MCF 10A (cell line): ENCODE results near the gene LMTK2. TPM values are rescaled to one million over a fixed set of nuclear protein-coding genes. Genes with fewer than 3 reads are reported as not detected.
A peak's percentile ranks its signal among the peaks of the same experiment; 100 is the strongest.

Experiments
- BruUV-seq: library from RNA; stranded (reverse); fragments of 400-500 nt; replicated peaks from 2 replicates; lab custom pipeline; 2021; lab: Mats Ljungman, UMichigan
- CTCF ChIA-PET: fragments of 300-600 bp; sonication (Branson Sonifier 250); formaldehyde crosslinking; extraction: SDS; loops from one replicate; lab custom pipeline; 2021; ENCODE audit warnings: antibody characterized with exemption, inconsistent platforms; lab: Yijun Ruan, JAX
- POLR2A ChIA-PET: fragments of 300-600, 350-650 bp; sonication (Branson Sonifier 250); formaldehyde crosslinking; extraction: SDS; loops from one replicate; lab custom pipeline; 2020; ENCODE audit warnings: antibody characterized with exemption, inconsistent platforms; lab: Yijun Ruan, JAX
- DNase-seq: peaks from one replicate; pipeline ENCODE4 v3.0.0-alpha.2; 2018; ENCODE audit not compliant: unreplicated experiment
- H3K27ac Mint-ChIP-seq: one replicate; pipeline ENCODE4 v1.8.0; 2022; ENCODE audit warnings: mild to moderate bottlenecking, low read depth, mixed read lengths; ENCODE audit not compliant: unreplicated experiment
- H3K27me3 Mint-ChIP-seq: one replicate; pipeline ENCODE4 v1.8.0; 2022; ENCODE audit warnings: mixed read lengths; ENCODE audit not compliant: insufficient read depth, unreplicated experiment
- H3K36me3 Mint-ChIP-seq: one replicate; pipeline ENCODE4 v1.8.0; 2022; ENCODE audit warnings: mild to moderate bottlenecking, moderate library complexity, mixed read lengths; ENCODE audit not compliant: insufficient read depth, unreplicated experiment
- H3K4me1 Mint-ChIP-seq: one replicate; pipeline ENCODE4 v1.8.0; 2022; ENCODE audit warnings: mixed read lengths; ENCODE audit not compliant: insufficient read depth, unreplicated experiment
- H3K4me3 Mint-ChIP-seq: one replicate; pipeline ENCODE4 v1.8.0; 2022; ENCODE audit warnings: mild to moderate bottlenecking, moderate library complexity, mixed read lengths; ENCODE audit not compliant: unreplicated experiment
- H3K9me3 Mint-ChIP-seq: one replicate; pipeline ENCODE4 v1.8.0; 2022; ENCODE audit warnings: mixed read lengths; ENCODE audit not compliant: unreplicated experiment
- intact Hi-C: fragments of 100-400 bp; cut with micrococcal nuclease; formaldehyde crosslinking; loops from 2 replicates; pipeline ENCODE4 v1.14.1; 2022
- total RNA-seq: library from RNA; stranded (reverse); gene quantifications from 2 replicates; pipeline ENCODE4 v1.2.3, GENCODE V29; 2022
- TF ChIP-seq, protein P1 (sequence below): fragments of 200-600 bp; IDR thresholded peaks from one replicate; pipeline ENCODE4 v1.8.0; 2022; ENCODE audit warnings: antibody characterized with exemption, mild to moderate bottlenecking; ENCODE audit not compliant: unreplicated experiment

The LMTK2 gene
- total RNA-seq, 1 experiment from 2014 or later = 16.8 TPM

DNA sequence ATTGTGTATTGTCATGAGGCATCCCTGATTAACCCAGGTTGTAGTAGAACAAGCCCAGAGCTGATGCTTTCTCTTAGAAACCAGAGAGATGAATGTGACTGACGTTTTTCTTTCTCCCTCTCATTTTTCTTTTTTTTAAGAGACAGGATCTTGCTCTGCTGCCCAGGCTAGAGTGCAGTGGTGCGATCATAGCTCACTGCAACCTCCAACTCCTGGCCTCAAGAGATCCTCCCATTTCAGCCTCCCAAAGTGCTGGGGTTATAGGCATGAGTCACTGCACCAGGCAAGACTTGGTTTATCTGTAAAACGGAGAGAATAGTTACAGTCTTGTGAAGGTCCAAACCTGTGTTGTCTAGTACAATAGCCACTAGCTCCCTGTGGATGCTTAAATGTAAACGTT lies 5.4 kb downstream of the LMTK2 start:
- POLR2A ChIA-PET = interaction anchor here (0.6 to 2.5 kb wide), 5 partner anchors 8 to 1582 kb away, joined by 3 to 22 read pairs (median 3); no protein-coding TSS in a partner anchor
- Mint-ChIP-seq H3K36me3 (no peaks in the 10 kb centered on the region), H3K27ac (no peak overlapping the region), H3K4me3 (no peak overlapping the region), H3K27me3 (no peaks in the 10 kb centered on the region), H3K4me1 (peaks cover 20% of the 10 kb centered on the region), H3K9me3 (no peaks in the 10 kb centered on the region)
- no TSS peak for BruUV-seq
- TF ChIP-seq, protein P1, sequence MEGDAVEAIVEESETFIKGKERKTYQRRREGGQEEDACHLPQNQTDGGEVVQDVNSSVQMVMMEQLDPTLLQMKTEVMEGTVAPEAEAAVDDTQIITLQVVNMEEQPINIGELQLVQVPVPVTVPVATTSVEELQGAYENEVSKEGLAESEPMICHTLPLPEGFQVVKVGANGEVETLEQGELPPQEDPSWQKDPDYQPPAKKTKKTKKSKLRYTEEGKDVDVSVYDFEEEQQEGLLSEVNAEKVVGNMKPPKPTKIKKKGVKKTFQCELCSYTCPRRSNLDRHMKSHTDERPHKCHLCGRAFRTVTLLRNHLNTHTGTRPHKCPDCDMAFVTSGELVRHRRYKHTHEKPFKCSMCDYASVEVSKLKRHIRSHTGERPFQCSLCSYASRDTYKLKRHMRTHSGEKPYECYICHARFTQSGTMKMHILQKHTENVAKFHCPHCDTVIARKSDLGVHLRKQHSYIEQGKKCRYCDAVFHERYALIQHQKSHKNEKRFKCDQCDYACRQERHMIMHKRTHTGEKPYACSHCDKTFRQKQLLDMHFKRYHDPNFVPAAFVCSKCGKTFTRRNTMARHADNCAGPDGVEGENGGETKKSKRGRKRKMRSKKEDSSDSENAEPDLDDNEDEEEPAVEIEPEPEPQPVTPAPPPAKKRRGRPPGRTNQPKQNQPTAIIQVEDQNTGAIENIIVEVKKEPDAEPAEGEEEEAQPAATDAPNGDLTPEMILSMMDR = no peak
- CTCF ChIA-PET = interaction anchor here (1.0 to 5.4 kb wide), 8 partner anchors 8 to 101 kb away, joined by 4 to 37 read pairs (median 10); no protein-coding TSS in a partner anchor
- no peak for DNase-seq
- intact Hi-C loops = no loop called here

DNA sequence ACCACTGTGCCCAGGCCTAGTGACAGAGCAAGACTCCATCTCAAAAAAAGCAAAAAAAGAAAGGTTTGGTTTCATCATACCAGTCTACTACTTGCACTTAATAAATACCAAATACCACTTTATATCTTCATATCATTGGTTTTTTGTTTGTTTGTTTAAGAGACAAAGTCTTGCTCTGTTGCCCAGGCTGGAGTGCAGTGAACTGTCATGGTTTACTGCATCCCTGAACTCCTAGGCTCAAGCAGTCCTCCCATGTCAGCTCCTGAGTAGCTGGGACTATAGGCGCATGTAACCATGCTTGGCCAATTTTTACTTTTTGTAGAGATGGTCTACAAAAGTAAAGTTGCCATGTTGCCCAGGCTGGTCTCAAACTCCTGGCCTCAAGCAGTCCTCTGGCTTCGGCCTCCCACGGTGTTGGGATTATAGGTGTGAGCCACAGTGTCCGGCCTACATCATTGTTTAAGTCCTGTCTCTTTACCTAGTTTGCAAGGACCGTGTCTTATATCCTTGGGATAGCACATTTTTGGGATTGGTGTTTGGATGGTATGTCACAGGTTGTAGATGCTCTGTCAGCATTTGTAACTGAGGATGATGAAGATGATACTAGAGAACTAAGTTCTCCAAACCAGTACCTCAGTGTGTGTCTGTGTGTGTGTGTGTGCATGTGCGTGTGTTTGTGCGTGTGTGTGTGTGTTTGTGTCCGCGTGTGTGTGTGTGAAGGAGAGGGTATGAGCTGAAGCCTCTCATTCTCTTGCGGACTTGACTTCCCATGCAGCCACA lies 9.3 kb downstream of the LMTK2 start:
- DNase-seq = no peak
- BruUV-seq = no TSS peak
- Mint-ChIP-seq H3K27me3 (no peaks in the 10 kb centered on the region), H3K9me3 (no peaks in the 10 kb centered on the region), H3K4me1 (peaks cover 34% of the 10 kb centered on the region), H3K27ac (peak overlapping the region; percentile 34), H3K4me3 (no peak overlapping the region), H3K36me3 (no peaks in the 10 kb centered on the region)
- ChIA-PET POLR2A (interaction anchor here (1.4 kb wide), 1 partner anchor 48 kb away, joined by 5 read pairs; no protein-coding TSS in a partner anchor), CTCF (interaction anchor here (1.3 to 6.3 kb wide), 3 partner anchors 10 to 94 kb away, joined by 3 to 49 read pairs (median 4); no protein-coding TSS in a partner anchor)
- TF ChIP-seq, protein P1 = no peak
- intact Hi-C loops = no loop called here

DNA sequence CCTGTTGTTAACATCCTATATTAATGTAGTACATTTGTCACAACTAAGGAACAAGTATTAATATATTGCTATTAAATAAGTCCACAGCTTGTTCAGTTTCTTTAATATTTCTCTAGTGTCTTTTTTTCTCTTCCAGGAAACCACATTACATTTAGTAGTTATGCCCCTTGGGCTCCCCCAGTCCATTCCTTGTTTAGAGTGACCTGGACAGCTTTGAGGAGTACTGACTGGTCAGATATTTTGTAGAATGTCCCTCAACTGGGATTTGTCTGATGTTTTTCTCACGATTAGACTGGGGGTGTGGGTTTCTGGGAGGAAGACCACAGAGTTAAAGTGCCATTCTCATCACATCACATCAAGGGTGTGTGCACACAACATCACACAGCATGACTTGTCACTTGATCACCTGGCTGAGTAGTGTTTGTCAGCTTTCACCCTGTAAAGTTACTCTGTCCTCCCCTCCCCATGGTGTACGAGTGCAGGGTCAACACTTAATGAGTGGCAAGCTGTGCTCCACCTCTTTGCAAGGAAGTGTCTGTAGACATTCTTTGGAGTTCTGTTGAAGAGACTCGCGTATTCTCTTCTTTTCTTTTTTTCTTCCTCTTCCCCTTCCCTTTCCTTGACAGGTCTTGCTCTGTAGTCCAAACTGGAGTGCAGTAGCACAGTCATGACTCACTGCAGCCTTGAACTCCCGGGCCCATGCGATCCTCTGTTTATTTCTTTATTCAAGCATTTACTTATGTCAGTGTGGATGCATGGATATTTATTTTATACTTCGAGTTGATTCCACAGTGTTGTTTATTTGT lies 10.2 kb downstream of the LMTK2 start:
- H3K4me1 Mint-ChIP-seq = peaks cover 34% of the 10 kb centered on the region
- no TSS peak for BruUV-seq
- POLR2A ChIA-PET = interaction anchor here (0.7 to 7.1 kb wide), 4 partner anchors 9 to 87 kb away, joined by 3 to 117 read pairs (median 21); no protein-coding TSS in a partner anchor
- peak; percentile 27 for DNase-seq
- CTCF ChIA-PET = interaction anchor here (0.6 to 6.3 kb wide), 7 partner anchors 8 to 321 kb away, joined by 3 to 49 read pairs (median 5); partner anchors contain the start of gene LMTK2
- TF ChIP-seq, protein P1 = no peak
- no peak overlapping the region for H3K4me3 Mint-ChIP-seq
- no peaks in the 10 kb centered on the region for H3K27me3 Mint-ChIP-seq
- no peaks in the 10 kb centered on the region for H3K36me3 Mint-ChIP-seq
- intact Hi-C loops = no loop called here
- no peaks in the 10 kb centered on the region for H3K9me3 Mint-ChIP-seq
- peak overlapping the region; percentile 17 for H3K27ac Mint-ChIP-seq
